NCI-H1694 (cell line): ENCODE data around the gene RPL27A.

ENCODE experiments used
- DNase-seq: peaks from one replicate; lab custom pipeline; 2025; lab: John Stamatoyannopoulos, UW

The RPL27A gene

GRCh38 chr11:8699903-8700302 is 17.3 kb downstream of the RPL27A start:
- no peak for DNase-seq

- DNase-seq, result no peak
Measured at GRCh38 chr11:8701891-8702597, 19.5 kb downstream of the RPL27A start.

DNA sequence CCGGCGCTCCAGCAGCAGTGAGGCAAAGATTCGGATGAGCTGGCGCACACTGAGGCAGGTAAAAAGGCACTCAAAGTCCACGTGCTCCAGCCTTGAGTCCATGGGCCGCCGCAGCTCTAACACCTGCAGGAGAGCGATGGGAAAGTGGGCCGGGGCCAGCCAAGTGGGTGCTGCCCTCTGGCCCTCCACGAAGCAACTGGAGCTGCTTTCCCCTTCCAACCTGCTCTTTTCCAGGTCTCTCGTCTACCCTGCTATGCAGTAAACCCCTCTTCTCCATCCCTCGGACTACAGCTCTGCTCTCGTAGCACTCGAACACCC is 20.0 kb downstream of the RPL27A start:
- DNase-seq, result no peak

GRCh38 chr11:8704136-8704535 is 21.5 kb downstream of the RPL27A start:
- DNase-seq, result no peak

DNA sequence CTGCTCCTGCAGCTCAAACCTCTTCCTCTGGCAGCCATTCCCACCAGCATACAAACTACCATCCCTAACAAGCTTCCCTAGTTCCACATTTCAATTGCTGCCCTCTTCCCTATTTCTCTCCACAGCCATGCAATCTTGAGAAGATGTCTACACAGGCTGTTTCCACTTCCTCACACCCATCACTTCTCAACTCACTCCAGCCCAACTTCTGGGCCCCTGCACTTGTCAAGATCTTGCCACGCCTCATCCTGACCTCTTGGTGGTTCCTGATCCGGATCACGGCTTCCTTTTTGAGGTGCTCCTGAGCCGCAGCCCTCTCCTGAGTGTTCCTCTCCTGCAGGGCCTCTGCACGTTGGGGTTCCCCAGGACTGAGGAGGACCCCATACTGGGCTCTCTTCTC is 22.6 kb downstream of the RPL27A start:
- DNase-seq, result no peak

DNA sequence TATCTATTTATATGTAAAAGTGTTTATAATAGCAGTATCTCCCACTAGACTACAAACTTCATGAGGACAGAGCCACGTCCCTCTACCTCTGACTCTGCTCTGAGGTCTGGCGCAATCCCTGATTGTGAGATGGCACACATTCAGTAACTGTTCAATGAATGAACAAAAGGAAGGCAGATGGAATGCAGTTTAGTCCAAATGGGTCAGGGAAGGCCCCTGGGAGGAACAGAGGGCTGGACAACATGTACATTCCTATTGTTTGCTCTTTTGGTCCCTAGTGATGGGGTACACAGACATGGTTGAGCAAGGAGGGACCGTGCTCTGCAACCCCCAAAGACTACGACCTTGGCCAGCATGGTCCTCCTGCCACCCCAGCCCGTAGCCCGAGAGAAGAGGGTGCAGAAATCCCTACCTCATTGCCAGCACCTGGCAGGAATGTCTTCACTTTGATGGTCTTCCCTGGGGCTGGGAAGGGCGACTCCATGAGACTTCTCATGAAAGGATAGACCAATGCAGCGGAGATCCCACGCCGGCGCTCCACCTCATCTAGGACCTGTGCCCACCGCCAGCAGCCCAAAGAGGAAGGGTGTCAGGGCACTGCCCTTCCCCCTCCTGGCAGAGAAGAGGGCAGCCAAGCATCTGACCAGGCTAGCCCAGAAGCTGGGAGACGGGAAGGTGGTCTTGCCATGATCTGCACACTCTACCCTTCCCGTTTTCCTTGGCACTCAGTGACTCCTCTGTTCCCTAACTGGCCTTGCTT is 24.3 kb downstream of the RPL27A start:
- no peak for DNase-seq

- DNase-seq, result no peak
Measured at GRCh38 chr11:8707541-8708191, 25.1 kb downstream of the RPL27A start.

DNA sequence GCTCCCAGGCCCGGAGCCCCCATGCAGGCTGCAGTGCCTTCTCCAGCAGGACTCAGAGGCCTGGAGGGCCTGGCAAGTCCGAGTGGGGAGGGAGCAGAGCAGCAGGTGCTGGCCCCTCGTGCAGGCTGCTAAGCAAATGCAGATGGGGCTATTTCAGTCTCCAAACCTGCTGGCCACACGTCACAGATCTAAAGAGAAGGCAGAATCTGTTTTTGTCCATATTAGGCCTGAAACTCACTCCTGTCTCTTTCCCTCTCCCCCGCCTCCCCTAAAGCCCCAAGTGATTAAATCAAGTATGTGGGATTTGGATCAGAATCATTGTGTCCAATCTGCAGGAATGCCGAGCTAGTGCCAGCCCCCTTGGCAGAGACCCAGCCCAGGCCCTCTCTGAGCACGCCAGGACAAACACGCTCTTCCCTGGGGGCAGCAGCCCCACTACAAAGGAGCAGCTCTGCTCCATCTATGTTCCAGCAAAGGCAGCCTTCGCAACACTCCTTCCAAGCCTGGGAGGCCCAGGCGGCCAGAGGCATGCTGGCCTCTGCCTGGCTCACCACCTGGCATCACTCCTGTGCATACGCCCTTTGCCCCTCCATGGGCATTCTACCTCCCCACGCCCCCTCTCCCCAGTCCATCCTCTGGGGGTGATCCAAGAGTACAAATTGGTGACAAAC is 26.5 kb downstream of the RPL27A start:
- no peak for DNase-seq

- no peak for DNase-seq
Measured at GRCh38 chr11:8709777-8710176, 27.2 kb downstream of the RPL27A start.

GRCh38 chr11:8711895-8712442 is 29.4 kb downstream of the RPL27A start:
- DNase-seq, result no peak

- no peak for DNase-seq
Measured at GRCh38 chr11:8712506-8712905, 29.9 kb downstream of the RPL27A start.

GRCh38 chr11:8713760-8714454 is 31.3 kb downstream of the RPL27A start:
- DNase-seq, result no peak

DNA sequence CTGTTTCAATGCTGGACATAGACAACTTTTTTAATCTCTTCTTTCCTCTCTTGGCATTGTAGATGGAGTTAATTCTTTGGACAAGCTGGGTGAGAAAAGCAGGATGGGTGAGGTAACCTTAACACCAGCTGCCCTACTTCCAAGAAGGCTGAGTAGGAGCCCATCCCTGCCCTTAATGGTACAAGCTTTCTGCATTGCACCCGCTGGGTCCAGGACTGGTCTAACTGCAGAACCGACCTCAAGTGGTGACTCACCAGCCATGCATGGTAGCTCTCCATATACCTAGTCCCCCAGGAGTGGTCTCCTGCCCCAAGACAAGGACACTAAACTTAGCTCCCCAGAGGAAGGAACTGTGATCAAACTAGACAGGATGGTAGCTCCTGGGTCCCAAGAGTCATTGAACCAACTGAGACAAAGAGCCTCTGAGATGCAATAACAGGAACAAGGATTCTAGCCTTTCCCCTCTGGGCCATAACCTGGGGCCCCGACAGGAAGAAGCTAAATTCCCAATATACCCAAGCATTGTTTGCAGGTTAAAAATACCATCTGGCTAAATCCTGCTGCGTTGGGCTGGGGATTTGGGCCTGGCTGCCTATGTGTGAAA is 32.1 kb downstream of the RPL27A start:
- no peak for DNase-seq

GRCh38 chr11:8715501-8715900 is 32.9 kb downstream of the RPL27A start:
- no peak for DNase-seq

- DNase-seq, result no peak
Measured at GRCh38 chr11:8717544-8717875, 34.9 kb downstream of the RPL27A start.

DNA sequence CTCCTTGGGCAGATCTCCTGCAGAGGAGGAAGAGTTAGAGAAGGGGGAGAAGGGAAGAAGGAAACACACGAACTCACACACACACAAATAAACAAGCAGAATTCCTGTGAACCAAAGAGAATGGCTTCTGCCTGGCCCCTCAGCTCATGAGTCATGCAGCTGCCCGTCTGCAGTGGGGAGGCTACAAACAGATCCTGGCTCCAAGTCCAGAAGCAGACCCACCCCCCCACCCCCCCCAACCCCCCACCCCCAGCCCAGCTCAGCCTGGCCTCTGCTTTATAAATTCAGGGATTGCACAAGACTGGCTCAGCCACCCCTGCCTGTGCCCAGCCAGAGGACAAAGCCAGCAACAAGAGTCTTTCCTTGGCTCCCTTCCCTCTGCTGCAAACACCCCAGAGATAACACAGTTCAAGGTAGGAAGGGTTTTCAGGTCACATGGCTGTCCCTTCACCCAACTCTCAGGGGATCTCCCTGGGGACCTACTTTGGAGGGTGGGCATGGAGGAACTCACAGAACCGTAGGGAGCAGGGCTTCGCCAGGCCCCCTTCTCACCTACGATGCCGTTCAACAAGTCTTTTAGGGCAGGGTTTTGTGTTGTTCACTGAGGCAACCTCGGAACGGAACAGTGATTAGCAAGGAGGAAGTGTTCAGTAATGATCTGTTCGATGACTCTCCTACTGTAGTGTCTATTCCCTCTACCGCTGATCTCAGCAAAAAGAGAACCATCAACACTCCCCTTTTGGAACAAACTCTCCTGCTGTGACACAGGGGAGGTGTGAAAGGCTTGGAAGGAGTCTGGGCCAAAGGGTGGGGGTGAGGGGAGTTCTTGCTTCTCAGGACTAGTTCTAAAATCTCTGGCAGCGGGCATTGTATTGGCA is 35.5 kb downstream of the RPL27A start:
- no peak for DNase-seq

DNA sequence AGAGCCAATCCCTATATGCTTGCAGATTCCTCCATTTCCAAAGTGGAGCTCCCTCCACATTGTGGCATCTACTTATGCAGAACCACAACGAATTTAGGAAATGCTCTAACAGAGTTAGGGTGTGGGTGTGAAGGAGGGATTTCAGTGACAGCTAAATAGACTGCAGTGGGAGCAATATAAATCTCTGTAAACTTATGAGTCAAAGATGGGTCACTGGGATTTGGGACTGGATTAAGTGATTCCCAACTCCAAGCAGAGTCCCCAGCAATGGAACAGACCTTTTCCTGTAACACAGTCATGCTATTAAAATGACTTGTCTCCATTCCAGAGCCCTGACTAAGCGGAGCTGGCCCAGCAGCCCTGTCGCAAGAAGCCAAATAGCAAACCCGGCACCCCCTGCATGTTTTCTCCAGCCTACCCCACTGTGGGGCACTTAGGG is 36.6 kb downstream of the RPL27A start:
- no peak for DNase-seq

GRCh38 chr11:8719721-8720120 is 37.1 kb downstream of the RPL27A start:
- DNase-seq, result no peak

- DNase-seq, result no peak
Measured at GRCh38 chr11:8720352-8720751, 37.8 kb downstream of the RPL27A start.

DNA sequence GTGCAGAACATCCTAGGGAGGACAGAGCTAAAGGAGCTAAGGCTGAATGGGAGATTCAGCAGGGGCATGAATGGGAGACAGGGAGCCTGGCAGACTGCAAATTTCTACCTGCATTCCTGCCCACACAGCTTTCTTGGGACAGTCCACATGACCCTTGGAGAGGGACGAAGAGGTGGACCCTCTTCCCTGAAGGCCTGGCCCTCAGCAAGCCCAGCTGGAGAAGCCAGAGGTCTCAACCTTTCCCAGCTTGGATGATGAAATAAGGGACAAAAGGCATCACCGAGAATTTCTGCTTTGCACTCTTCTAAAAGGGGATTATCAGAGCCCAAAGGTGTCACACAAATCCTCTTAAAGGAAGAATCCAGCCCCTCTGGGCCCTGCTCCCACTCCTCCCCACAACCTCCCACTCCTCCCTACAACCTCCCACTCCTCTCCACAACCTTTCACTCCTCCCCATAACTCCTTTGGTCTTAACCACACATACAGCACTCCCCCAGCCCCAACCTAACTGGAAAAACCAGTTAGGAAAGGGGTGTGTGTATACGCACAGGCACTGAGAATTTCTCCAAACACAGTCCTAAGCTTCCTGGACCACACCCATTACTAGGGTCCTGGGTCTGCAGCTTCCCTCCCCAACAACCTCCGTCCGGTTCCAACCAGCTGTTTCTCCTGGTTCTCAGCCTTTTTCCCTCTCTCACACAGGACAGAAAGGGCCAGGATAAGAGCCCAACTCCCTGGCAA is 38.4 kb downstream of the RPL27A start:
- no peak for DNase-seq
